Ramos (cell line): ENCODE measurements around the gene MYLIP.

Experiments used
- in situ Hi-C: fragments of 300-500 bp; cut with MboI; formaldehyde crosslinking; loops from one replicate; pipeline ENCODE4 v1.14.3; 2022; ENCODE audit warnings: low sequenced_read_pairs; ENCODE audit not compliant: unreplicated experiment

Gene MYLIP

DNA sequence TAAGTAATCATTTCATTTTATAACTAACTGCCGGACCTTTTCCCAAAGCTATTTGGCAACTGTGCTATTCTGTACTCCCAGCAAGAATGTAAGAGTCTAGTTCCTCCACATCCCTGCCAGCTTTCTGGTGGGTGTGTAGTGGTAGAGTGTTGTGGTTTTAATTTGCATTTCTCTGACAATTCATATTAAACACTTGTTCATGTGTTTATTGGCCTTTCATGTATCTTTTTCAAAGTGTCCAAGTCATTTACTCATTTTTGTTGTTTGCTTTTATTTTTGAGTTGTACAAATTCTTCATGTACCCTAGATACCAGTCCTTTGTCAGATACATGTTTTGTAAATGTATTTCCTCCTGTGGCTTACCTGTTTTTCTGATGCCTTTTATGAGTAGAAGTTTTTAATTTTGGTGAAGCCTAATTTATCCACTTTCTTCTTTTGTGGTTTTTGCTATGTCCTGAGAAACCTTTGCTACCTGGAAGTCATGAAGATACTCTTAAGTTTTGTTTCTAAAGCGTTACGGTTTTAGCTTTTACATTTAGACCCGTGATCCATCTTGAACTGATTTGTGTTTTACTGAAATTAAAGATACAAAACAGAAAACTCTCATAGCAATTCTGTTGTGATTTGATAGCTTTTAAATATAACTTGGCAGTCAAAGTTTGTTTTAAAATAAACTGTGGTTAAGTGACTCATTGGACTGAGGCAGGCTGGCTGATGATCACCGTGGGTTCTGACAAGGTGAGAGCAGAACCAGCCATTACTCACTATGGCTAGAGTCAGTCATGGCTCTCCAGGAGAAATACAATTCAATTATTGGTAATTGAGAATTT is 8.0 kb downstream of the MYLIP start:
- in situ Hi-C loops, result no loop called here

DNA sequence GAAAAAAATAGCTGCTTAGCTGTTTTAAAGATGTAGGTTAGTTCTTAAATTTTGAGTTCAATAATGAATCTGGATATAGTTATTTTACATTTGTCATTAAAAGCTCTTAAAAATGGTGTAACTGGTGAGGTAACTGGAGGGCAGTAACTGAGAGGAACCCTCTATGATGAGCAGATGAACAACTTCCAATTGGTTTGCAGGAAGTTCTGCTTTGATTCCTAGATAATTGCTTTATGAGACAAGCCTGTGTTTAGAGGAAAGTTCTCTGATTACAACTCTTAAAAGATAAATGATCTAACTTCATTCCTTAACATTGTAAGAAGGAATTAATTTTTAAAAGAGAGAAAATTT is 8.5 kb downstream of the MYLIP start:
- in situ Hi-C loops, result no loop called here

DNA sequence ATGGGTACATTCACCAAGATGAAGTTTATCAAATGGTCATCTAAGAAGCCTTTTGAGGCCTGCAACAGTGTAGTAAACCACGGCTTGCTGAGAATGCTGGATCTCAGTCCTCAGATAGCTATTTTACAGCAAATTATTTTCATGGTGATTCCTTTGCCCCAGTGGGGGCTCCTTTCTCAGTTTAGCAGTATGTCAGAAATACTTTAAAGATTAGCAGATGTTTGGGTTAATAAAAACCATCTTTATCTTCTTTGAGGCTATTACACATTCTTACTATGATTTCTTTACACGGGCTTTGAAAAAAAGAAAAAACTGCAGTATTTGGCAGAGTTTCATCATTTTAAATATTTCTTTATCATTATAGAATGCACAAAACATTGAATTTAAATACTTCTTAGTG is 10.7 kb downstream of the MYLIP start:
- in situ Hi-C loops, result no loop called here

DNA sequence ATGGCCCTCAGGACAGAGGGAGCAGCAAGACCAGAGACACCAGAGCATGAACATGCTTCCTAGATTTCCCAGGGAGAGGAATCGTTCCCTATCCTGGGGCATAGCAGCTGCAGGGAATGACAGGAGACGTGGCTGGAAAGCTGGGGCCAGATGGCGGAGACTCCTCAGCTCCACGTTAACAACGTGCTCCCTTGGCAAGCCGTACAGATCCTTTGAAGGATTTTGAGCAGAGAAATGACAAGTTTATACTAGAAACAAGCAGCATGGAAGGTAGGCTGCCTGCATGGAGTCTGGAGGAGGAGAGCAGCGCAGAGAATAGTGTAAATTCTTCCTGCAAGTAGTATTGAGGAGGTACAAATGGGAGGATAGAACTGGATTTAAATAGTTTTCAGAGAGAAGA is 11.7 kb downstream of the MYLIP start:
- in situ Hi-C loops, result no loop called here

DNA sequence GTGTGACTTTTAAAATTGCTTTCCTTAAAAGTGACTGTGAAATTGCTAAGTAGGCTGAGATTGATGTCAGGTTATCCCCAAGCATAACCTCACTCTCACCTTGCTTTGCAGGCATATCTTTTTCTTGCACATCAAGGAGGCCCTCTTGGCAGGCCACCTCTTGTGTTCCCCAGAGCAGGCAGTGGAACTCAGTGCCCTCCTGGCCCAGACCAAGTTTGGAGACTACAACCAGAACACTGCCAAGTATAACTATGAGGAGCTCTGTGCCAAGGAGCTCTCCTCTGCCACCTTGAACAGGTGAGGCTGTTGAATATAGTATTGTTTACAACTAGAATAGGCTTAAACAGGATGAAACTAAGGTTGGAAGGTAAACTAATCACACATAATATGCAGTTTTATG is 12.6 kb downstream of the MYLIP start:
- in situ Hi-C loops, result no loop called here

DNA sequence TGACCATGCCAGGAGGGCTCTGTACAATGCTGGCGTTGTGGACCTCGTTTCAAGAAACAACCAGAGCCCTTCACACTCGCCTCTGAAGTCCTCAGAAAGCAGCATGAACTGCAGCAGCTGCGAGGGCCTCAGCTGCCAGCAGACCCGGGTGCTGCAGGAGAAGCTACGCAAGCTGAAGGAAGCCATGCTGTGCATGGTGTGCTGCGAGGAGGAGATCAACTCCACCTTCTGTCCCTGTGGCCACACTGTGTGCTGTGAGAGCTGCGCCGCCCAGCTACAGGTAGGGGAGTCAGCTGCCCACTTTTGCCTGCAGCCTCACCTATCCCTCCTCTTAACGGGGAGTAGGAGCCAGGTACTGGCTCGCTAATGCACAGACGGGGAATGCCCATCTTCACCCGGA is 16.2 kb downstream of the MYLIP start:
- in situ Hi-C loops, result no loop called here

DNA sequence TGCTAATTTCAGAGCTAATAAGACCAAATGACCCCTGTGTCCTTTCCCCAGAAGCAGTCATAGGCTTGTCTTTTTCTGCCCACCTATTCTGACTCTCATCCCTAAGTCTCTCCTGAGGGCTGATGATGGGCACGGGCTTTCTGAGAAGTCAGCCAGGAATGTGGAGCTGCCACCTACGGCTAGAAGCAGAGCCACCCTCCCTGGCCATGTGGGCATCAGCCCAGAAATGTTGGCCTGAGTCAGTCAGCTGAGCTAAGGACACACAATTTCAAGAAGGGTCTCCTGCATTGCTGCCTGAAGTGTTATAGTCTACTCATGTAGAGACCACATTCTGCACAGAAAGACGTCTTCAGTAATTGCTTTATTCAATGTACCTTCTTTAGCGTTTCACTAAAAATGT is 17.1 kb downstream of the MYLIP start:
- in situ Hi-C loops, result no loop called here

DNA sequence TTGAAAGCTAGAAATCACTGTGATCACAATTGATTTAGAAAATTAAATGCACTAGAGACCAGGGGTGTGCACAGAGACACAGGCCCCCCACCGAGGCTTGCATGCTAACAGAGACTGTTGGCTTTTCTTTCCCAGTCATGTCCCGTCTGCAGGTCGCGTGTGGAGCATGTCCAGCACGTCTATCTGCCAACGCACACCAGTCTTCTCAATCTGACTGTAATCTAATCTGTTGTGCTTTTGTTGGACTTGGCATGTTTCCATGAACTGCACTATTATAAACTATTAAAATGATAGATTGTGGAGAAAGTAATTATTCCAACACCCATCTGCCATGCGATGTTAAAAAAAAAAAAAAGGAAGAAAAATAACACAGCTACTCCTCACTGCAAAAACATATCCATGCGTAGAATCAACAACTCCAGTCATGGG is 17.7 kb downstream of the MYLIP start:
- in situ Hi-C loops, result no loop called here

DNA sequence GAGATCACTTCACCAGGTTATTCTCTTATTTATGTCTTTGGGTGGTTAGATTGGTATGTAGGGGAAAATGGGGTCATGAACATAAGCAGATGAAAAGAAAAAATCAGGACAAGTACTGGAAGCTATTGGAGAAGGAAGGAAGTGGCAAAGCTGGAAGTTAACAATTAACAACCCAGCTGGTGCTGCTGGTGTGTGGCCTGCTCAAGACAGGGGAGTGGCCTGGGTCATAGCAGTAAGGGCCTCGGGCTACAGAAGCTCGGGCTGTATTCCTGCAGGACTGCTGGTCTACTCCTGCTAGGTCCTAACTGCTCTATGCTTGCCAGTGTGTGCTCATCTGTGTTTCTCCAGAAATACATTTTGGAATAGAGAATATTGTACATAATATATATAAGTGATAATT is 19.6 kb downstream of the MYLIP start:
- in situ Hi-C loops, result no loop called here

DNA sequence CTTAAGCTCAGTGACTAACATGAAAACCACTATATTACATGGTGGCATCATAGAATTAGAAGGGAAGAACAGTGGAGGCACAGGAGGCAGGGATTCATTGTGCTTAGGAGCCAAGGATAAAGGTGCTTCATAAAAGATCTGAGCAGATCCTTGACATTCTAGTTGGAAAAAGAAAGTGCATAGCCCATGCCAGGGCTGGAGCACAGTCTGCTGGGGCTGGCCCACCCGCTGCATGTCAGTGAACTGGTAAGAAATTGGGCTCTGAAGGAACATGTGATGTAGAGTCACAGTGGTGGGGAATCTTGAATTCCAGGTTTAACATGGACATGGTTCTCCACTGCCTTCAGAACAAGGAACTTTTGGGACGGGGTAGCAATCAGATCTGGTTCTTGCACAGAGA is 20.4 kb downstream of the MYLIP start:
- in situ Hi-C loops, result no loop called here

DNA sequence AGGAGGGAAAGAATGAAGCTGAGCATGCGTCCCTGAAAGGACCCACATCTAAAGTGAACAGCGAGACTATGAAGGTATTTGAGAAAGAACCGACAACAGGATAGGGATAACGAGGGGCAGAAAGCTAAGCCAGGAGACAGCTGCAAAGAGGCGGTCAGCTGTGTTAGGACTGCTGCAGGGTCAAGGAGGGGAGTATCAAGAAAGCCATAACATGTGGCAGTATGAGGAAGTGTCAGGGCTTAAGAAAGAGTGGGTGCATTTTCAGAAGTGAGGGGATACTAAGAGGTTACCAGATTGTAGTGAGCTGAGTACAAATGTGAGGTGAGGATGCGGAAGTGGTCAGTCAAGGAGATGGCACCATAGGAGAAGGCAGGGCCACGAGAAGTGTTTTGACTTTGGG is 21.2 kb downstream of the MYLIP start:
- in situ Hi-C loops, result no loop called here

DNA sequence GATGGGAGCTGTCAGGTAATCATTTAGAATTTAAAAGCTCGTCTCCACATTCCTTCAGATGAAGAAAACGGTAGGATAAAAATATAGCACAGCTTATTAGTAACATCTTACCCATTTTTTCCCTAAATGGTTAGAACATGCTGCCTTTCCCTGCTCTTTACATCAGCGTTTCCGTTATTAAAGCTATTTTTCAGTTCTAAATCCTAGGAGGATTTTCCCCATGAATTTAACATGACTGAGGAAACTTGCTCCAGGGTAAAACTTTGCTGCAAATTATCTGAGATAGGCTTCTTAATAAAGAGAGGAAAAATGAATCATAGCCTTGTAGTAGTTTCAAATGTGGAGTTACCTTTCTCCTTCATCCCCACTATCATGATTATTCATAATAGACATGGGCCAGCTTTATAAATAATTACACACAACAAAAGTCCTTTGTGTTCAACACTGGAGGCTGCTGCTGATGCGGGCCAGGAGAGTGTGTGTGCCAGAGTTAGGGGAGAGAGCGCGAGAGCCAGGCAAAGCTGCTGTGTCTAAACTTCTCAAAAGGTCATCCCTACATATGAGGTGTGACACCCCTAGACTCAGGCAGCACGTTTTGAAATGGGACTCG is 24.4 kb downstream of the MYLIP start:
- in situ Hi-C loops, result no loop called here

DNA sequence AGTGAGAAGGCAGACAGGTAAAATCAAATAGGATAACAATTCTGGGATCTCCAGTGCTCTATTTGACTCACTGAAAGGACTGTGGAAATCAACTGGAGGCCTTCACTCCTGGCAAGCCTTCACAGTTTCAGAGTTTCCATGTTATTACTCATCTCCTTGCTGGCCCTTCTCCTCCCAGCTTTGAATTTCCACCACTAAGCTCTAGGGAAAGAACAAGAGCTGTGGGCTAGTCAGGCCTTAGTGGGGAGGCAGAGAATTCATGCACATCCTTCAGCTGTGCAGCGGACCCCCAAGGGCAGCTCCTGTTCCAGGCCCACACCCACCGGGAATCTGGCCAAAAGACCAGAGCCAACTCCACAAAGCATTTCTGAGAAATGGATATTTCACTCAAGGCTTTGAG is 26.0 kb downstream of the MYLIP start:
- in situ Hi-C loops, result no loop called here

DNA sequence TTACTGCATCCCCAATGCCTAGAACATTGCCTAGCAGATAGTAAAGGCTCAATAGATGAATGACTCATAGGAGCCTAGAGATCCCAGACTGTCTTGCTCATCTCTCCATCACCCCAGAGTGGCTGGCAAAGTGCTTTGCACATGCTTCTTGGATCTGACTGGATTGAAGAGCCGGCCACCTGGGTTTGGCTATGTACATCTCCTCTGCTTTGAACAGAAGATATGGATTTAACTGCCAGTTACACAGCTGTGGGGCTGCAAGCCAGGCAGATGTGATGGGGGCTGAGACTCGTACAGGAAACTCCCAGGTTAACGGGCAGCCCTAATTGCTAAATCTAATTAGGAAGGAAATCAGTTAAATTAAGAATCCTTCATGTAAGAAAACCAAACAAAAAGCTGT is 28.6 kb downstream of the MYLIP start:
- in situ Hi-C loops, result no loop called here

DNA sequence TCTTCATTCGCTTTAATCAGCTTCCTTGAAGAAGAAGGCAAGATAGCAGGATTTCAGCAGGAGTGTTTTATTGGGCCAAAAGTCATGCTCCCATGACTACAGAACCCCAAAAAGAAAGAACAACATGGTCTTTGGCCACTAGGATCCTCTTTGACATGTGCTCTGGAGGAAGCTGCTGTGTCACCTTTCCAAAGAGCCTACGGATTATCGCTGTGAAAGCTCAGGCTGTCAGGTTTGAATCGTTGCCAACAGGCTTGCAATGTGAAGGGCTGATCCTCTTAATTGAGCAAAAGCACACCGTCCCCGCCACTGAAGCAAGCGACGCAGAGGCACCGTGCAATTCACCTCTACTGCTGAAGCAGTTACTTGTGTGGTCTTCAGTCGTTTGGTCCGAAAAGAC is 29.0 kb downstream of the MYLIP start:
- in situ Hi-C loops, result no loop called here

DNA sequence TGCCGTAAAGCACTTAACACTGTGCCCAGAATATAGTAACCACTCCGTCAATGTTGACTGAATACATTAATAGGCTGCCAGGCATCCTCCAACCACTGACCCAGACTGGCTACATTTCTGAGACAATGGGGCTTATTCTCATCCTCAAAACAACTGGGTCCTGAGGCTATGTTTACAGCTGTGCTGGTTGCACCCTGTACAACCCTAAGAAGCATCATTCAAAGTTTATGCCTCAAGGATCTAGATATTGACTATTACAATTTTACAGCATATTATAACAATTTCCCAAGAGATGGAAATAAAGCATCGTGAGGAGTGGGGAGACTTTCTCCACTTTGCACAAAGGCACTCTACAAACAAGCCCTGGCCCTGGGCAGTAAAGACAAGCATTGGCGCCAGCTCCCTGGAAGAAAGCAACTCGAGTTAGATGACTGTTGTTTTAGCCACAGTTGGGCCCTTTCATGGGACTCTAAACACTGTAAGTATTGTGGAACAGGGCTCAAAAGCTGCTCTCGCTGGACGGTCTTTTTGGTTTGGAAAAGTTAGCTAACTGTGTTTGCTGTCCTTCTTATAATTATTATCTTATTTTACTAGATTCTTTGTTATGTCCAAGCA is 30.2 kb downstream of the MYLIP start:
- in situ Hi-C loops, result no loop called here

DNA sequence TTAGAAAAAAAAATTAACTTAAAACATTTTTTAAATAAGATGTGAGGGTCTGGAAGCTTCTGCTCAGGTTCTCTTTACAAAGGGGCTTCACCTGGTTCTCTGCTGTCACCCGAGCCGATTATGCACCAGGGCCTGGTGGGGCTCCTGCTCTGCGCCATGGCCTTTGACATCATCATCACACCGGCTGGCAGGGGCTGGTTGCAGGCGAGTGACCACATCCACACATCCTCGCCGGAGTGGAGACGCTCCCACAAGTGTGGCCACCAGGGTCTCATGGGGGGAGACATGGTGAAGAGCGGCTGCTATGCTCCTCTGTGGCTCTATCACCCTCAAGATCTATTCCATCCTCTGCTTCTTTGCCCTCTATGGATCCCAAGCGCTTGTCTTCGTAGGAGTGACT is 31.9 kb downstream of the MYLIP start:
- in situ Hi-C loops, result no loop called here

DNA sequence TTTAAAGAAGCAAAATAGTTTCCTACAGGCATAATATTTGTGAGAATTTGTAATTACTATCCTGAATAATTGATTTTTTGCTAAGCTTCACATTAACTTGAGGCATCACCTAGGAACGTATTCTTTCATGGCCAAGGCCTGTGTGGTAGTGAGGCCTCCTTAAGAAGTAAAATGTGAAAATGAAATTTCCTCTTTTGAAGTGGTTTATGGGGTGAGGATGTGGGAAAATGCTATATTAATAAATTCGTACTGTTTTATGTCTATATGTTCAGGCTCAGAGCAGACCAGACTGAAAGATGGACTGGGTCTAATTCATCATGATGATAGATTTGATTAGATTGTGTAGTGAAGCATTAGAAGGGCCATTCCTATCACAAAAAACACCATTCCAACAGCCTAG is 33.1 kb downstream of the MYLIP start:
- in situ Hi-C loops, result no loop called here

DNA sequence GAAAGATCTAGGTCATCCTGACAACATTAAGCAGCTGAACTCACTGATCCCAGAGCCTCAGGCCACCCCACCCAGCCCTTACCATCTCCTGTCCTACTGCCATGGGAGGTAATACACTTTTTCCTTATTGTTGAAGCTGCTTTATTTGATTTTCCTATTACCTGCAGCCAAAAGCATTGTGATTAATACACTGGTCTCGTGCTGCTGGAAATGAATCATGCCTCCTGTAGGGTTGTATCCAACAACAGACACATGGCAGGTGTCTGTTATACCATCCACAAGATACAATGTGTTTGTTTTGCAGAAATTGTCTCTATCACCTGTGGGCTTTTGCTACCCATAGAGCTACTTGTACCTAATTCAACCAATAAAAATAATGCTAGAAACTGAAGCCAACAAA is 34.2 kb downstream of the MYLIP start:
- in situ Hi-C loops, result no loop called here

DNA sequence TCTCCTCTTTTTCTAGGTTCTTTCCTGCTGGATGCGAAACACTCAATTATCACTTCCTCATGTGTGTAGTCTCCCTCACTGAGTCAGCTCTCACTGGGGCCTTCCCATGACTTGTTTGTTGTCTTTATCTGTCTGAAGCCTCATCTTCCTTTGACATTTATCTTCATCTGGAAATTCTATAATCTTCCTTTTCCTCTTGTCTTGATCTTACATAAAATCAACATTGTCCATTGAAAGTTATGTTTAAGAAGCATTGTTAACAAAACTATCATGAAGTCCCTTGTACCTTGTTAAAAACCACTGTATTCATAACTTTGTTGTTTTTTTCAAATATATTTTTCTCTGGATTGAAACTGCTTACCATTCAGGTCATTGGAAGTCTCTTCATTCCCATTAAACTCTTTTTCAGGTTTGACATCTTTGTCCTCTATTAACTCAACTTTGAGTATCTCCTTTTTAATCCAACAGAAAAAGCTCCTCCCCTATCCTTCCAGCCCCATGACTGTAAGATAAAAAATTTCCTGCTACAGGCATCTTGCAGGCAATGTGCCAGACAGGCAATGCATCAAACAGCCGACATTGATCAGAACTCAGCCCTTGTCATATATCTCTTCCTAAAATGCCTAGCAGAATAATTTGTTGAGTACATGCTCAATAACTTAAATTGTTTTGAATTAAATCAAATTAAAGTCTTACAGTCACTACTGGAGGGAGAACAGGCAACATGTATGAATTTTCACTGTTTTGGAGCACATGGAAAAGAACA is 34.8 kb downstream of the MYLIP start:
- in situ Hi-C loops, result no loop called here

DNA sequence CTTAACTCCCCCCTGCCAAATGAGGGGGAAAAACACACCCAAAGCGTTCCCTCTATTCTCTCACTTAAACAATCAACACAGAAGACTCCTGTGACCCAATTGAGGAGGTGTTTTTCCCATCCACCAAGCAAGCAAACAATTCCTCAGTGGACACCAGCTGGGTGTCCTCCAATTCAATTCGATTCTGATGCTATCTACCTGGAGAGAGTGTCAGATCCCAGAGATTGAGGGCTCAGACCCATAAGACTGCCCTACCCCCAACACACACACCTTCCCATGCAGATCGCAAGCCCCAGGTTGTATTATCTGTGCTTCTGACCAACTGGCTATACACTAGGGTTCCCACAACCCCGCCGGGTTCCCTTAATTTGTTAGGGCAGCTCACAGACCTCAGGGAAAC is 36.8 kb downstream of the MYLIP start:
- in situ Hi-C loops, result no loop called here
